H9 (cell line): ENCODE measurements around the gene TRRAP. TPM values are rescaled to one million over a fixed set of nuclear protein-coding genes. Genes with fewer than 3 reads are reported as not detected.

Experiments
- DNase-seq: peaks from one replicate; pipeline ENCODE4 v3.0.0-alpha.2; 2017
- H2AFZ ChIP-seq: one replicate; pipeline ENCODE4 v1.6.1; 2013; ENCODE audit warnings: mild to moderate bottlenecking, low read length, control low read depth, moderate library complexity
- H2AK5ac ChIP-seq: 2 replicates; pipeline ENCODE4 v1.6.1; 2013; ENCODE audit warnings: low read length, control low read depth, mixed read lengths; ENCODE audit not compliant: insufficient read length
- H2BK120ac ChIP-seq: one replicate; pipeline ENCODE4 v1.6.1; 2013; ENCODE audit warnings: low read depth, mild to moderate bottlenecking, low read length, control low read depth, inconsistent platforms; ENCODE audit not compliant: poor library complexity, severe bottlenecking
- H2BK12ac ChIP-seq: 2 replicates; pipeline ENCODE4 v1.6.1; 2013; ENCODE audit warnings: low read length, control low read depth, mixed read lengths, low read depth; ENCODE audit not compliant: insufficient read length
- H2BK15ac ChIP-seq: 2 replicates; pipeline ENCODE4 v1.6.1; 2013; ENCODE audit warnings: low read depth, low read length, control low read depth
- H2BK20ac ChIP-seq: one replicate; pipeline ENCODE4 v1.6.1; 2013; ENCODE audit warnings: low read depth, mild to moderate bottlenecking, low read length, control low read depth, inconsistent platforms; ENCODE audit not compliant: poor library complexity, severe bottlenecking
- H2BK5ac ChIP-seq: 2 replicates; pipeline ENCODE4 v1.6.1; 2013; ENCODE audit warnings: low read length, control low read depth, mixed read lengths; ENCODE audit not compliant: insufficient read length
- H3K14ac ChIP-seq: 2 replicates; pipeline ENCODE4 v1.6.1; 2013; ENCODE audit warnings: low read length, control low read depth; ENCODE audit not compliant: insufficient read depth
- H3K18ac ChIP-seq: 2 replicates; pipeline ENCODE4 v1.6.1; 2013; ENCODE audit warnings: low read depth, mild to moderate bottlenecking, mixed read lengths, low read length, control low read depth; ENCODE audit not compliant: insufficient read length
- H3K23ac ChIP-seq: 2 replicates; pipeline ENCODE4 v1.6.1; 2013; ENCODE audit warnings: low read length, control low read depth, mixed read lengths, low read depth; ENCODE audit not compliant: insufficient read length
- H3K23me2 ChIP-seq: 2 replicates; pipeline ENCODE4 v1.6.1; 2013; ENCODE audit warnings: low read depth, mild to moderate bottlenecking, mixed read lengths, low read length, control low read depth; ENCODE audit not compliant: insufficient read length, poor library complexity, severe bottlenecking
- H3K27ac ChIP-seq: 2 replicates; pipeline ENCODE4 v1.5.1; 2013; ENCODE audit warnings: low read length, control low read depth, mixed read lengths, low read depth; ENCODE audit not compliant: insufficient read length
- H3K27me3 ChIP-seq: 2 replicates; pipeline ENCODE4 v1.6.1; 2013; ENCODE audit warnings: low read length, control low read depth, inconsistent platforms; ENCODE audit not compliant: insufficient read depth
- H3K4ac ChIP-seq: 2 replicates; pipeline ENCODE4 v1.6.1; 2013; ENCODE audit warnings: low read depth, mild to moderate bottlenecking, control low read depth, inconsistent platforms, low read length, moderate library complexity
- H3K4me1 ChIP-seq: 2 replicates; pipeline ENCODE4 v1.6.1; 2013; ENCODE audit warnings: low read length, control low read depth, inconsistent platforms; ENCODE audit not compliant: insufficient read depth
- H3K4me2 ChIP-seq: 2 replicates; pipeline ENCODE4 v1.6.1; 2013; ENCODE audit warnings: low read length, control low read depth, mixed read lengths; ENCODE audit not compliant: insufficient read length, insufficient read depth
- H3K56ac ChIP-seq: 2 replicates; pipeline ENCODE4 v1.6.1; 2013; ENCODE audit warnings: low read depth, mild to moderate bottlenecking, mixed read lengths, low read length, control low read depth; ENCODE audit not compliant: insufficient read length
- H3K79me1 ChIP-seq: 2 replicates; pipeline ENCODE4 v1.6.1; 2013; ENCODE audit warnings: low read depth, mild to moderate bottlenecking, moderate library complexity, low read length, control low read depth, inconsistent platforms; ENCODE audit not compliant: insufficient read depth, poor library complexity, severe bottlenecking
- H3K79me2 ChIP-seq: 2 replicates; pipeline ENCODE4 v1.6.1; 2013; ENCODE audit warnings: low read length, control low read depth, inconsistent platforms; ENCODE audit not compliant: insufficient read depth
- H3K9ac ChIP-seq: 2 replicates; pipeline ENCODE4 v1.6.1; 2013; ENCODE audit warnings: low read length, control low read depth, mixed read lengths; ENCODE audit not compliant: insufficient read length; ENCODE audit errors: extremely low read depth
- H3K9me3 ChIP-seq: one replicate; pipeline ENCODE4 v1.6.1; 2013; ENCODE audit warnings: low read depth, low read length, inconsistent platforms; ENCODE audit not compliant: control insufficient read depth
- H3T11ph ChIP-seq: one replicate; pipeline ENCODE4 v1.6.1; 2013; ENCODE audit warnings: mild to moderate bottlenecking, low read length, control low read depth, inconsistent platforms
- H4K20me1 ChIP-seq: one replicate; pipeline ENCODE4 v1.6.1; 2013; ENCODE audit not compliant: control insufficient read depth, insufficient read length, insufficient read depth
- H4K5ac ChIP-seq: 2 replicates; pipeline ENCODE4 v1.6.1; 2013; ENCODE audit warnings: low read depth, mild to moderate bottlenecking, mixed read lengths, low read length, control low read depth; ENCODE audit not compliant: insufficient read length
- H4K8ac ChIP-seq: replicated peaks from 2 replicates; pipeline ENCODE4 v1.6.1; 2013; ENCODE audit warnings: low read length, control low read depth, mixed read lengths, low read depth; ENCODE audit not compliant: insufficient read length
- H4K91ac ChIP-seq: 2 replicates; pipeline ENCODE4 v1.6.1; 2013; ENCODE audit warnings: low read depth, mild to moderate bottlenecking, moderate library complexity, mixed read lengths, low read length, control low read depth; ENCODE audit not compliant: insufficient read length
- H3K27ac Mint-ChIP-seq, 3 experiments: 2 replicates in 2 of 3; 3 replicates in 1 of 3; pipeline ENCODE4 v1.8.0; 2020 to 2021; ENCODE audit warnings: mixed read lengths in 3 of 3, mild to moderate bottlenecking in 1 of 3, moderate library complexity in 1 of 3
- H3K27me3 Mint-ChIP-seq: 2 replicates; pipeline ENCODE4 v1.8.0; 2021; ENCODE audit warnings: low read depth, mild to moderate bottlenecking, moderate library complexity, mixed read lengths
- H3K36me3 Mint-ChIP-seq, 3 experiments: 2 replicates in 2 of 3; 3 replicates in 1 of 3; pipeline ENCODE4 v1.8.0; 2020 to 2021; ENCODE audit warnings: low read depth in 3 of 3, mixed read lengths in 3 of 3; ENCODE audit not compliant: insufficient read depth in 1 of 3
- H3K4me1 Mint-ChIP-seq, 2 experiments: 2 replicates each; pipeline ENCODE4 v1.8.0; 2020; ENCODE audit warnings: mixed read lengths in 2 of 2
- H3K4me3 Mint-ChIP-seq, 2 experiments: 2 replicates in 1 of 2; 3 replicates in 1 of 2; pipeline ENCODE4 v1.8.0; 2020 to 2021; ENCODE audit warnings: mild to moderate bottlenecking in 2 of 2, mixed read lengths in 2 of 2, moderate library complexity in 1 of 2
- H3K9me3 Mint-ChIP-seq, 2 experiments: 2 replicates in 1 of 2; 3 replicates in 1 of 2; pipeline ENCODE4 v1.8.0; 2020; ENCODE audit warnings: mild to moderate bottlenecking in 2 of 2, mixed read lengths in 2 of 2, moderate library complexity in 1 of 2
- WGBS: extraction: QIAGEN DNeasy Blood & Tissue Kit; methylation state at CpG from one replicate; pipeline ENCODE4 v1.1.7; 2013; ENCODE audit warnings: missing lambda C conversion rate, low lambda C conversion rate, mixed read lengths; ENCODE audit not compliant: insufficient read length; ENCODE audit errors: extremely low coverage; 5-methylcytosine and 5-hydroxymethylcytosine counted together
- total RNA-seq: library from RNA; stranded (reverse); gene quantifications from 2 replicates; pipeline ENCODE4 v1.2.1, GENCODE V29; 2021
- TF ChIP-seq, protein P1 (sequence below): fragments of 200-600 bp; sonication (generic); conservative IDR thresholded peaks from 3 replicates; pipeline ENCODE4 v1.8.0; 2021; ENCODE audit warnings: antibody characterized with exemption, mild to moderate bottlenecking

TRRAP gene
- total RNA-seq, 1 experiment from 2014 or later: 58.6 TPM

DNA sequence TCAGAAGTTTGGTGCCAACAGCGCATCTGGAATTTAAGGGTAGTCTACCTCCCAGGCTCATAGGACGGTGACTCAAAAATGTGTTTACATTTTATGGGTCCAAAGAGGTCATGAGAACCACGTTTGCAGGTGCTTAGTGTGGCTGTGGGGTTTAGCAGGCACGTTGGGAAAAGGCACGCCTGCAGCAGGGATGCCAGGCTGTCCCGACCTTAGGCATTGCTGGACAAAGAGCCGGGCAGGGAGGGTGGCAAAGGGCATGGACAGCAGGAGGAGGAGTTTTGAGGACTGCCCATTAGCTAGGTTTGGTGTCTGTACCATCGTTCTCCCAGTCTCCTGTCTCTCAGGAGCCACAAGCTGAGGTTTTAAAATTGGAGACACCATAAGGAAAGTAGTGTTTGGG is 104.4 kb downstream of the TRRAP start:
- no peak overlapping the region for H3K27ac ChIP-seq
- H3K18ac ChIP-seq: no peak overlapping the region
- H3K4me1 ChIP-seq: no peaks in the 10 kb centered on the region
- no CpG with 5 or more reads among the region's 8 CpGs for WGBS
- H3K79me2 ChIP-seq: no peaks in the 10 kb centered on the region
- no peaks in the 10 kb centered on the region for H3K27me3 Mint-ChIP-seq
- H3K4me1 Mint-ChIP-seq: no peaks in the 10 kb centered on the region
- H2AK5ac ChIP-seq: no peak overlapping the region
- H2BK15ac ChIP-seq: no peak overlapping the region
- H3K27ac Mint-ChIP-seq: no peak overlapping the region
- H3K23ac ChIP-seq: no peak overlapping the region
- H3T11ph ChIP-seq: no peak overlapping the region
- H2BK120ac ChIP-seq: no peak overlapping the region
- no peaks in the 10 kb centered on the region for H3K79me1 ChIP-seq
- peaks cover 48 to 98% (median 91%) of the 10 kb centered on the region in 3 experiments for H3K36me3 Mint-ChIP-seq
- no peak overlapping the region for H3K56ac ChIP-seq
- H4K91ac ChIP-seq: no peak overlapping the region
- no peaks in the 10 kb centered on the region for H3K27me3 ChIP-seq
- no peak overlapping the region for H3K14ac ChIP-seq
- no peak overlapping the region for H3K4me2 ChIP-seq
- no peaks in the 10 kb centered on the region for H4K20me1 ChIP-seq
- TF ChIP-seq, protein P1, sequence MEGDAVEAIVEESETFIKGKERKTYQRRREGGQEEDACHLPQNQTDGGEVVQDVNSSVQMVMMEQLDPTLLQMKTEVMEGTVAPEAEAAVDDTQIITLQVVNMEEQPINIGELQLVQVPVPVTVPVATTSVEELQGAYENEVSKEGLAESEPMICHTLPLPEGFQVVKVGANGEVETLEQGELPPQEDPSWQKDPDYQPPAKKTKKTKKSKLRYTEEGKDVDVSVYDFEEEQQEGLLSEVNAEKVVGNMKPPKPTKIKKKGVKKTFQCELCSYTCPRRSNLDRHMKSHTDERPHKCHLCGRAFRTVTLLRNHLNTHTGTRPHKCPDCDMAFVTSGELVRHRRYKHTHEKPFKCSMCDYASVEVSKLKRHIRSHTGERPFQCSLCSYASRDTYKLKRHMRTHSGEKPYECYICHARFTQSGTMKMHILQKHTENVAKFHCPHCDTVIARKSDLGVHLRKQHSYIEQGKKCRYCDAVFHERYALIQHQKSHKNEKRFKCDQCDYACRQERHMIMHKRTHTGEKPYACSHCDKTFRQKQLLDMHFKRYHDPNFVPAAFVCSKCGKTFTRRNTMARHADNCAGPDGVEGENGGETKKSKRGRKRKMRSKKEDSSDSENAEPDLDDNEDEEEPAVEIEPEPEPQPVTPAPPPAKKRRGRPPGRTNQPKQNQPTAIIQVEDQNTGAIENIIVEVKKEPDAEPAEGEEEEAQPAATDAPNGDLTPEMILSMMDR: no peak
- peaks cover 0 to 10% of the 10 kb centered on the region in 2 experiments; a peak in 1 of 5 replicates for H3K9me3 Mint-ChIP-seq
- no peak for DNase-seq
- H2BK20ac ChIP-seq: no peak overlapping the region
- no peak overlapping the region for H4K8ac ChIP-seq
- no peaks in the 10 kb centered on the region for H3K9me3 ChIP-seq
- no peak overlapping the region for H4K5ac ChIP-seq
- no peak overlapping the region for H2BK12ac ChIP-seq
- H2AFZ ChIP-seq: no peak overlapping the region
- no peak overlapping the region for H3K4me3 Mint-ChIP-seq
- no peak overlapping the region for H3K4ac ChIP-seq
- H3K9ac ChIP-seq: no peak overlapping the region
- no peak overlapping the region for H2BK5ac ChIP-seq
- no peaks in the 10 kb centered on the region for H3K23me2 ChIP-seq
